Caco-2 (cell line): ENCODE measurements around the gene HSD17B2. TPM values are rescaled to one million over a fixed set of nuclear protein-coding genes. Genes with fewer than 3 reads are reported as not detected.

Experiments used
- BruUV-seq: library from RNA; stranded (reverse); fragments of 400-500 nt; replicated peaks from 2 replicates; lab custom pipeline; 2021; lab: Mats Ljungman, UMichigan
- CTCF ChIA-PET: fragments of 300-600 bp; sonication (Branson Sonifier 250); formaldehyde crosslinking; loops from one replicate; lab custom pipeline; 2022; ENCODE audit warnings: antibody characterized with exemption; lab: Charles Lee
- POLR2A ChIA-PET: fragments of 300-600 bp; sonication (Branson Sonifier 250); formaldehyde crosslinking; loops from one replicate; lab custom pipeline; 2022; ENCODE audit warnings: antibody characterized with exemption; lab: Charles Lee
- DNase-seq, 2 experiments: peaks; one replicate each; pipeline versions ENCODE4 v3.0.0 to v3.0.0-alpha.2; 2020 to 2022
- H3K27me3 ChIP-seq: replicated peaks from 2 replicates; pipeline ENCODE4 v1.6.0; 2011; ENCODE audit warnings: low read length; ENCODE audit not compliant: control insufficient read depth, insufficient read depth
- H3K36me3 ChIP-seq: 2 replicates; pipeline ENCODE4 v1.5.1; 2011; ENCODE audit warnings: low read length; ENCODE audit not compliant: control insufficient read depth, insufficient read depth
- H3K4me1 ChIP-seq: fragments of 250-450 bp; sonication (Bioruptor Pico); 2 replicates; pipeline ENCODE4 v1.5.1; 2020; ENCODE audit warnings: mild to moderate bottlenecking
- H3K4me3 ChIP-seq: 2 replicates; pipeline ENCODE4 v1.5.1; 2011; ENCODE audit warnings: low read depth, mild to moderate bottlenecking, control low read depth, low read length
- H3K9me3 ChIP-seq: fragments of 250-450 bp; sonication (Bioruptor Pico); 2 replicates; pipeline ENCODE4 v1.5.1; 2020; ENCODE audit warnings: mild to moderate bottlenecking, moderate library complexity
- H3K27ac Mint-ChIP-seq: one replicate; pipeline ENCODE4 v1.8.0; 2022; ENCODE audit warnings: mixed read lengths; ENCODE audit not compliant: unreplicated experiment
- H3K27me3 Mint-ChIP-seq: one replicate; pipeline ENCODE4 v1.8.0; 2022; ENCODE audit warnings: mixed read lengths; ENCODE audit not compliant: insufficient read depth, unreplicated experiment
- H3K36me3 Mint-ChIP-seq: one replicate; pipeline ENCODE4 v1.8.0; 2022; ENCODE audit warnings: mild to moderate bottlenecking, mixed read lengths; ENCODE audit not compliant: insufficient read depth, unreplicated experiment
- H3K4me1 Mint-ChIP-seq: one replicate; pipeline ENCODE4 v1.8.0; 2022; ENCODE audit warnings: low read depth, mixed read lengths; ENCODE audit not compliant: unreplicated experiment
- H3K4me3 Mint-ChIP-seq: one replicate; pipeline ENCODE4 v1.8.0; 2022; ENCODE audit warnings: mild to moderate bottlenecking, moderate library complexity, mixed read lengths; ENCODE audit not compliant: unreplicated experiment
- H3K9me3 Mint-ChIP-seq: one replicate; pipeline ENCODE4 v1.8.0; 2022; ENCODE audit warnings: mixed read lengths; ENCODE audit not compliant: unreplicated experiment
- intact Hi-C: fragments of 100-400 bp; cut with micrococcal nuclease; formaldehyde crosslinking; loops from one replicate; pipeline ENCODE4 v1.10.0; 2022; ENCODE audit not compliant: unreplicated experiment
- total RNA-seq: library from RNA; stranded (reverse); gene quantifications from 2 replicates; pipeline ENCODE4 v1.2.3, GENCODE V29; 2022
- TF ChIP-seq, protein P1 (sequence below), 2 experiments: fragments of 200-600 bp in 1 of 2; IDR thresholded peaks; 1 replicate in 1 of 2; 2 replicates in 1 of 2; pipeline versions ENCODE4 v1.5.1 to v1.8.0; 2011 to 2022; ENCODE audit warnings: antibody characterized with exemption in 1 of 2, control low read depth in 1 of 2, inconsistent platforms in 1 of 2, low read depth in 1 of 2, low read length in 1 of 2, mild to moderate bottlenecking in 1 of 2, moderate library complexity in 1 of 2; ENCODE audit not compliant: insufficient read depth in 1 of 2, severe bottlenecking in 1 of 2, unreplicated experiment in 1 of 2

The HSD17B2 gene
- total RNA-seq, 1 experiment from 2014 or later: 5.1 TPM

DNA sequence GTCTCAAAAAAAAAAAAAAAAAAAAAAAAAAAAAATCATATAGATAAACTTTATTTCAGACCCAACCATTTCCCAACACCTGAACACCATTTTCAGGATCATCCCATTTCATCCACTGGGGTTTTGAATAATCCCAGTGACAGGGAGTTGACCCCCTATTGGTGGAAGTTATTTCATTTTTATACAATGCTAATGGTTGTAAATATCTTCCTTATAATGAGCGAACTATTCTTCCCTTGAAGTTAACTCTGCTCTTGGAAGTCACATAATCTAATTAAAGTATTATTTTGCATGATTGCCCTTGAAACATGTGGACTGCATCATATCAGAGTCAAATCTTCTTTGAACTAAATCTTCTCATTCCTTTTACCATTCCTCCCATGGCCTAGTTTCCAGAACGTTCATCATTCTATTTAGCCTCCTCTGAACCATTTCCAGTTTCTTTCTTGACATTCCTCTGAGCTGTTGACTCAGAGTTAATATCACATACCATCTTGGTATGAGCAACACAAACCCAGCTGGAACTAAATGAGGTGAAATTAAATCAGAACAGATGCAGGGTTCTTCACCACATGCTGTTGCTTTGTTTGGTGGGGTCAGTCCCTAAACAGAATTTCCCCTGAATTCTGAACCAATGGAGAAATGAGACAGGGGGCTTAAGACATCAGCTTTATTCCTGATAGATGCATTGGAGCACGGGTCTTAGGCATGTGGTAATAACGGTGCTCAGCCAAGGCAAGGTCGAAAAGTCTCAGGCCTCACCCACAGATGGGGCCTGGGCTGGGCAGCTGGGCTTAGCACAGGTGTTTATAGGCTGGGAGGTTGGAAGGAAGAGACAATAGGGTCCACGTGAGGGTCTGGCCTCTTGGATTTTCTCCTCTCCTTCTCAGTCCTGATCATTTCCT, 8.9 kb downstream of the HSD17B2 start:
- H3K36me3 ChIP-seq: peaks cover 1% of the 10 kb centered on the region; the same call in 1 of the 2 replicates
- Mint-ChIP-seq H3K27me3 (no peaks in the 10 kb centered on the region), H3K4me1 (peaks cover 39% of the 10 kb centered on the region), H3K36me3 (no peaks in the 10 kb centered on the region), H3K27ac (peak overlapping the region; percentile 55), H3K9me3 (no peaks in the 10 kb centered on the region), H3K4me3 (no peak overlapping the region)
- H3K4me1 ChIP-seq: peaks cover 29% of the 10 kb centered on the region
- POLR2A ChIA-PET: interaction anchor here (1.0 kb wide), 1 partner anchor 16 kb away, joined by 4 read pairs; no protein-coding TSS in a partner anchor
- no TSS peak for BruUV-seq
- TF ChIP-seq, protein P1, sequence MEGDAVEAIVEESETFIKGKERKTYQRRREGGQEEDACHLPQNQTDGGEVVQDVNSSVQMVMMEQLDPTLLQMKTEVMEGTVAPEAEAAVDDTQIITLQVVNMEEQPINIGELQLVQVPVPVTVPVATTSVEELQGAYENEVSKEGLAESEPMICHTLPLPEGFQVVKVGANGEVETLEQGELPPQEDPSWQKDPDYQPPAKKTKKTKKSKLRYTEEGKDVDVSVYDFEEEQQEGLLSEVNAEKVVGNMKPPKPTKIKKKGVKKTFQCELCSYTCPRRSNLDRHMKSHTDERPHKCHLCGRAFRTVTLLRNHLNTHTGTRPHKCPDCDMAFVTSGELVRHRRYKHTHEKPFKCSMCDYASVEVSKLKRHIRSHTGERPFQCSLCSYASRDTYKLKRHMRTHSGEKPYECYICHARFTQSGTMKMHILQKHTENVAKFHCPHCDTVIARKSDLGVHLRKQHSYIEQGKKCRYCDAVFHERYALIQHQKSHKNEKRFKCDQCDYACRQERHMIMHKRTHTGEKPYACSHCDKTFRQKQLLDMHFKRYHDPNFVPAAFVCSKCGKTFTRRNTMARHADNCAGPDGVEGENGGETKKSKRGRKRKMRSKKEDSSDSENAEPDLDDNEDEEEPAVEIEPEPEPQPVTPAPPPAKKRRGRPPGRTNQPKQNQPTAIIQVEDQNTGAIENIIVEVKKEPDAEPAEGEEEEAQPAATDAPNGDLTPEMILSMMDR (IDR thresholded peaks at IDR 0.05; ENCODE audit: insufficient read depth in 1 of 2, low read depth in 1 of 2, low read length in 1 of 2, severe bottlenecking in 1 of 2, unreplicated experiment in 1 of 2): no peak
- H3K9me3 ChIP-seq: no peaks in the 10 kb centered on the region
- CTCF ChIA-PET: interaction anchor here (1.5 kb wide), 1 partner anchor 12 kb away, joined by 3 read pairs; no protein-coding TSS in a partner anchor
- intact Hi-C loops: no loop called here
- no peak overlapping the region for H3K4me3 ChIP-seq
- H3K27me3 ChIP-seq: no peaks in the 10 kb centered on the region
- DNase-seq: no peak

DNA sequence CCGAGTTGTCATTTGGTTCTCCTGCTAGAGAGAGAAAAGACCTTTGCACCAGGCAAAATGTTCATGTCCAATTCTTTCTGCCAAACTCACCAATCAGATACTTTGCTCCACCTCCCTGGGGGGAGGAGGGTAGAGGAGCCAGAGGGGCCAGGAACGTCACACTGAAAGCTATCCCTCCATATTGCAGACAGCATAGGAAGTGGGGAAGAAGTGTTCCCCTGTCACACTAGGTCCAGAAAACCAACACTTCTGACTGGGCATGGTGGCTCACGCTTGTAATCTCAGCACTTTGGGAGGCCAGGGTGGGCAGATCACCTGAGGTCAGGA, 9.5 kb downstream of the HSD17B2 start:
- Histone ChIP-seq H3K4me1 (peaks cover 35% of the 10 kb centered on the region), H3K4me3 (no peak overlapping the region), H3K9me3 (no peaks in the 10 kb centered on the region), H3K36me3 (peaks cover 1% of the 10 kb centered on the region; the same call in 1 of the 2 replicates), H3K27me3 (no peaks in the 10 kb centered on the region)
- Mint-ChIP-seq H3K27me3 (no peaks in the 10 kb centered on the region), H3K9me3 (no peaks in the 10 kb centered on the region), H3K4me1 (peaks cover 39% of the 10 kb centered on the region), H3K36me3 (no peaks in the 10 kb centered on the region), H3K4me3 (no peak overlapping the region), H3K27ac (peak overlapping the region; percentile 55)
- TF ChIP-seq, protein P1 (IDR thresholded peaks at IDR 0.05; ENCODE audit: insufficient read depth in 1 of 2, low read depth in 1 of 2, low read length in 1 of 2, severe bottlenecking in 1 of 2, unreplicated experiment in 1 of 2): no peak
- ChIA-PET CTCF (no interaction called here), POLR2A (interaction anchor here (1.0 kb wide), 1 partner anchor 15 kb away, joined by 4 read pairs; no protein-coding TSS in a partner anchor)
- no TSS peak for BruUV-seq
- intact Hi-C loops: no loop called here
- peak; percentile 38 to 56 for DNase-seq

DNA sequence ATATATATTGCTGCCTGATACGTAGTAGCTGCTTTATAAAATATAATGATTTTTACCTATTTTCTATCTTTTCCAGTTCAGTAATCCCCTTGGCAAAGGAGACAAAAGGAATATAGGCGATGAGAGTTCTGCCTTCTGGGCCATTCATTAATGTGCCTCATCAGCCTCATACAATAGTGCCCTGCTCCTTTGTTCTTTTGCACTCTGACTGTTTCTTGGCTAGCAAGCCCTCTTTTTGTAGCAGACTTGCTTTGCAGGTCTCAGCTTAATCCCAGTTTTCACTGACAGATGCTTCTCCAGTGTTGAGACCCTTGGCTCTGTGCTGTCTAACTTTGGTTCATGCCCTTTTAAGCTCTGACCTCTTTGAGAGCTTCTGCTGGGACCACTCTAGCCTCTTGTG, 10.4 kb downstream of the HSD17B2 start:
- H3K27ac Mint-ChIP-seq: no peak overlapping the region
- H3K9me3 Mint-ChIP-seq: no peaks in the 10 kb centered on the region
- no peak overlapping the region for H3K4me3 Mint-ChIP-seq
- Histone ChIP-seq H3K27me3 (no peaks in the 10 kb centered on the region), H3K4me3 (no peak overlapping the region), H3K4me1 (peaks cover 44% of the 10 kb centered on the region), H3K9me3 (no peaks in the 10 kb centered on the region), H3K36me3 (peaks cover 1% of the 10 kb centered on the region; the same call in 1 of the 2 replicates)
- ChIA-PET CTCF (no interaction called here), POLR2A (no interaction called here)
- H3K4me1 Mint-ChIP-seq: peaks cover 48% of the 10 kb centered on the region
- no TSS peak for BruUV-seq
- no peaks in the 10 kb centered on the region for H3K27me3 Mint-ChIP-seq
- intact Hi-C loops: no loop called here
- DNase-seq: no peak
- TF ChIP-seq, protein P1 (IDR thresholded peaks at IDR 0.05; ENCODE audit: insufficient read depth in 1 of 2, low read depth in 1 of 2, low read length in 1 of 2, severe bottlenecking in 1 of 2, unreplicated experiment in 1 of 2): no peak
- H3K36me3 Mint-ChIP-seq: no peaks in the 10 kb centered on the region
